IMR-90 (cell line): ENCODE measurements around the gene RBM5. TPM values are rescaled to one million over a fixed set of nuclear protein-coding genes. Genes with fewer than 3 reads are reported as not detected.

Experiments
- ATAC-seq: fragments of 200-7000 bp; cut with Tn5 transposase; 2 replicates; pipeline ENCODE4 v1.9.1; 2020; ENCODE audit warnings: low read depth, mild to moderate bottlenecking, moderate library complexity
- BruUV-seq: library from RNA; stranded (reverse); fragments of 400-500 nt; replicated peaks from 2 replicates; lab custom pipeline; 2021; lab: Mats Ljungman, UMichigan
- CTCF ChIA-PET: fragments of 300-600 bp; formaldehyde crosslinking; extraction: SDS; loops from one replicate; lab custom pipeline; 2021; ENCODE audit warnings: antibody characterized with exemption; lab: Yijun Ruan, JAX
- POLR2A ChIA-PET: fragments of 300-600 bp; sonication (Branson Sonifier 250); formaldehyde crosslinking; loops from one replicate; lab custom pipeline; 2022; ENCODE audit warnings: antibody characterized with exemption; ENCODE audit not compliant: unreplicated experiment; lab: Charles Lee
- DNase-seq: peaks from one replicate; pipeline ENCODE4 v3.0.0; 2013
- H2AFZ ChIP-seq: replicated peaks from 2 replicates; pipeline ENCODE3; 2013; ENCODE audit warnings: low read length, mild to moderate bottlenecking; ENCODE audit not compliant: poor library complexity
- H2AK5ac ChIP-seq: 2 replicates; pipeline ENCODE4 v1.6.1; 2013; ENCODE audit warnings: low read depth, low read length, inconsistent platforms
- H2AK9ac ChIP-seq: replicated peaks from 2 replicates; pipeline ENCODE3; 2013; ENCODE audit warnings: mild to moderate bottlenecking, low read depth, low read length, moderate library complexity; ENCODE audit not compliant: poor library complexity
- H2BK120ac ChIP-seq: 2 replicates; pipeline ENCODE4 v1.6.1; 2013; ENCODE audit warnings: low read depth, low read length, inconsistent platforms
- H2BK15ac ChIP-seq: 3 replicates; pipeline ENCODE4 v1.6.1; 2013; ENCODE audit warnings: low read depth, low read length, inconsistent platforms
- H2BK20ac ChIP-seq: 2 replicates; pipeline ENCODE4 v1.6.1; 2013; ENCODE audit warnings: low read depth, mild to moderate bottlenecking, inconsistent platforms, low read length, moderate library complexity
- H2BK5ac ChIP-seq: 2 replicates; pipeline ENCODE4 v1.6.1; 2013; ENCODE audit warnings: mild to moderate bottlenecking, low read depth, low read length, inconsistent platforms; ENCODE audit not compliant: poor library complexity, severe bottlenecking
- H3K14ac ChIP-seq: replicated peaks from 2 replicates; pipeline ENCODE4 v1.6.1; 2013; ENCODE audit warnings: low read depth, low read length, inconsistent platforms
- H3K18ac ChIP-seq: 2 replicates; pipeline ENCODE4 v1.6.1; 2013; ENCODE audit warnings: low read depth, low read length, control low read depth
- H3K23ac ChIP-seq: 2 replicates; pipeline ENCODE4 v1.6.1; 2013; ENCODE audit warnings: low read depth, low read length, inconsistent platforms
- H3K27ac ChIP-seq: 2 replicates; pipeline ENCODE4 v1.5.1; 2013; ENCODE audit warnings: mild to moderate bottlenecking, control low read depth, low read length; ENCODE audit not compliant: insufficient read depth
- H3K27me3 ChIP-seq: 2 replicates; pipeline ENCODE4 v1.6.1; 2013; ENCODE audit warnings: low read length; ENCODE audit not compliant: control insufficient read depth, insufficient read depth
- H3K36me3 ChIP-seq: 2 replicates; pipeline ENCODE4 v1.6.1; 2013; ENCODE audit warnings: low read length, mixed read lengths; ENCODE audit not compliant: control insufficient read depth, insufficient read depth
- H3K4ac ChIP-seq: 2 replicates; pipeline ENCODE4 v1.6.1; 2013; ENCODE audit warnings: low read depth, low read length, inconsistent platforms
- H3K4me1 ChIP-seq: 2 replicates; pipeline ENCODE4 v1.6.1; 2013; ENCODE audit warnings: low read length, mixed read lengths; ENCODE audit not compliant: control insufficient read depth, insufficient read depth
- H3K4me2 ChIP-seq: 2 replicates; pipeline ENCODE4 v1.6.1; 2013; ENCODE audit warnings: low read depth, mild to moderate bottlenecking, control low read depth, low read length, moderate library complexity
- H3K4me3 ChIP-seq: 2 replicates; pipeline ENCODE4 v1.5.1; 2013; ENCODE audit warnings: low read depth, mild to moderate bottlenecking, control low read depth, low read length, moderate library complexity; ENCODE audit not compliant: insufficient read depth
- H3K56ac ChIP-seq: 2 replicates; pipeline ENCODE4 v1.6.1; 2013; ENCODE audit warnings: low read length, inconsistent platforms; ENCODE audit not compliant: insufficient read depth; ENCODE audit errors: extremely low read depth
- H3K79me1 ChIP-seq, 2 experiments: 2 replicates each; pipeline ENCODE4 v1.6.1; 2013; ENCODE audit warnings: low read length in 2 of 2, inconsistent platforms in 1 of 2, low read depth in 1 of 2
- H3K9ac ChIP-seq: 2 replicates; pipeline ENCODE4 v1.6.1; 2013; ENCODE audit warnings: low read depth, low read length, control low read depth
- H3K9me1 ChIP-seq: 2 replicates; pipeline ENCODE4 v1.6.1; 2013; ENCODE audit warnings: low read length, inconsistent platforms; ENCODE audit not compliant: insufficient read depth
- H3K9me3 ChIP-seq: 2 replicates; pipeline ENCODE4 v1.6.1; 2013; ENCODE audit warnings: low read length; ENCODE audit not compliant: control insufficient read depth, insufficient read depth
- H4K20me1 ChIP-seq: 2 replicates; pipeline ENCODE4 v1.6.1; 2013; ENCODE audit warnings: low read length, inconsistent platforms; ENCODE audit not compliant: insufficient read depth
- H4K5ac ChIP-seq: 2 replicates; pipeline ENCODE4 v1.6.1; 2013; ENCODE audit warnings: mild to moderate bottlenecking, low read depth, low read length, control low read depth
- H4K8ac ChIP-seq, 2 experiments: 2 replicates each; pipeline ENCODE4 v1.6.1; 2013; ENCODE audit warnings: low read depth in 2 of 2, low read length in 2 of 2, control low read depth in 1 of 2, inconsistent platforms in 1 of 2
- H4K91ac ChIP-seq: 2 replicates; pipeline ENCODE4 v1.6.1; 2013; ENCODE audit warnings: low read depth, low read length, inconsistent platforms; ENCODE audit not compliant: insufficient read depth
- BHLHE40 ChIP-seq: fragments of 150-350 bp; IDR thresholded peaks from 2 replicates; pipeline ENCODE4 v1.6.1; 2016; ENCODE audit warnings: mild to moderate bottlenecking, low read depth, low read length
- CEBPB ChIP-seq: IDR thresholded peaks from 2 replicates; pipeline ENCODE4 v1.6.1; 2012; ENCODE audit warnings: low read depth, low read length, improper control_type of control experiment
- CTCF ChIP-seq: conservative IDR thresholded peaks from 2 replicates; pipeline ENCODE4 v1.5.1; 2012; ENCODE audit warnings: mild to moderate bottlenecking, low read depth, low read length, improper control_type of control experiment
- FOS ChIP-seq: fragments of 150-350 bp; IDR thresholded peaks from 2 replicates; pipeline ENCODE4 v1.6.1; 2016; ENCODE audit warnings: low read depth, low read length
- MXI1 ChIP-seq: IDR thresholded peaks from 2 replicates; pipeline ENCODE4 v1.6.1; 2012; ENCODE audit warnings: low read depth, mild to moderate bottlenecking, low read length, moderate library complexity, borderline replicate concordance
- POLR2A ChIP-seq: IDR thresholded peaks from 2 replicates; pipeline ENCODE4 v1.6.1; 2012; ENCODE audit warnings: mild to moderate bottlenecking, low read depth, low read length
- RFX5 ChIP-seq: IDR thresholded peaks from 2 replicates; pipeline ENCODE4 v1.8.0; 2012; ENCODE audit warnings: low read depth, mild to moderate bottlenecking, low read length, moderate library complexity
- SMC3 ChIP-seq: fragments of 150-350 bp; IDR thresholded peaks from 2 replicates; pipeline ENCODE4 v1.6.1; 2016; ENCODE audit warnings: low read depth, mild to moderate bottlenecking, antibody characterized with exemption, low read length, moderate library complexity
- WGBS, 2 experiments: methylation state at CpG; one replicate each; pipeline versions ENCODE4 v1.1.5 to v1.1.7; 2013; ENCODE audit warnings: missing lambda C conversion rate in 2 of 2; ENCODE audit not compliant: insufficient read length in 1 of 2; ENCODE audit errors: extremely low coverage in 2 of 2; 5-methylcytosine and 5-hydroxymethylcytosine counted together
- dilution Hi-C: fragments of 300-500 bp; cut with HindIII; formaldehyde crosslinking; loops from one replicate; pipeline ENCODE4 v1.14.3; 2018; ENCODE audit warnings: low sequenced_read_pairs; ENCODE audit not compliant: unreplicated experiment
- in situ Hi-C: fragments of 300-500 bp; cut with MboI; formaldehyde crosslinking; loops from 3 replicates; pipeline ENCODE4 v1.14.3; 2019; ENCODE audit warnings: low sequenced_read_pairs, inconsistent platforms, mixed read lengths
- intact Hi-C: fragments of 100-400 bp; cut with micrococcal nuclease; formaldehyde crosslinking; loops from 2 replicates; pipeline ENCODE4 v1.10.0; 2022
- polyA plus RNA-seq, 3 experiments: library from polyadenylated mRNA; depleted of rRNA; stranded (reverse); fragments of >200 nt; gene quantifications; 2 replicates each; pipeline ENCODE4 v1.2.3, GENCODE V29; 2012; ENCODE audit warnings: low replicate concordance in 1 of 3
- total RNA-seq: library from RNA; depleted of rRNA; stranded (reverse); fragments of >200 nt; gene quantifications from 2 replicates; pipeline ENCODE4 v1.2.3, GENCODE V29; 2012

Gene RBM5
- total and polyA plus RNA-seq, 2 of the 4 experiments (the other 2 are of a cell fraction): 121 to 155 TPM

DNA sequence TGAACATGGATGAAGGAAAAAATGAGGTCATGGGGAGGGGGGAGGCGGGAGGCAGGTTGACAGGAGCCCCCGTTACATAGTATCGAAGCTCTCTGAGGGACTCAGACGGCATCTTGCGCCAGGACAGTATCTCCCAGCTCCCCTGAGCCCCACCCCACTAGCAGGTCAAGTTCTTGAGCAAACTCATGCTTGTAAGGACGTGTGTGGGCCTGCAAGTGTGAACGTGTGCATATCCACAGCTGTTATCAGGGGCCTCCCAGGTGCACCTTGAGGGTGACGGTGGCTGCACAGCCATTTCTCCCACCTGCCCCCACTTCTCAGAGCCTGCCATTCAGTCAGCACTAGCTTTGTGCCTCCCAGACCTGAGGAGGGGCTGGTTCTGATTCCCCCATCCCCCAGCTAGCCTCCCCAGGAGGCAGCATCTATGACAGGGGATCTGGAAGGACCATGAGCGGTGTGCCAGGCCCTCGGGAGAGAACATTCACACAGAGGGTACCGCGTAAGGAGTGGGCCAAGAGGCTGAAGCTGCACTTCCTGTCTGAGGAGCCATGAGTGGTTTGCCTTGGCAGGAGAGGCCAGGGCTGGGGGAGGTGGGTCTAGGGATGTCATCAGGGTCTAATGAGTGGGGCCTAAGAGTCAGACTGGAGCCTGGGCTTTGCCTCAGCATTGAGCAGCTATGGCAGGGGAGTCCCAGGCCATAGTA is 69.3 kb downstream of the RBM5 start:
- Histone ChIP-seq H4K5ac (peak overlapping the region; percentile 13), H4K8ac (peak overlapping the region in 1 of 2 experiments; percentile 27; a peak in 2 of 4 replicates), H3K56ac (no peak overlapping the region; the same call in 1 of the 2 replicates), H3K9me1 (peaks cover 5% of the 10 kb centered on the region; the same call in 1 of the 2 replicates), H2AK9ac (peak overlapping the region; percentile 88), H3K18ac (no peak overlapping the region; the same call in 1 of the 2 replicates), H3K4me3 (no peak overlapping the region), H3K4me2 (no peak overlapping the region), H2AK5ac (peak overlapping the region; percentile 90), H2BK120ac (peak overlapping the region; percentile 61; the same call in 1 of the 2 replicates), H3K79me1 (peaks cover 8 to 56% of the 10 kb centered on the region in 2 experiments; a peak in 3 of 4 replicates), H3K4me1 (peaks cover 29% of the 10 kb centered on the region), H4K91ac (peak overlapping the region; percentile 31), H2AFZ (peak overlapping the region; percentile 92), H3K36me3 (peaks cover 14% of the 10 kb centered on the region; the same call in 1 of the 2 replicates), H2BK20ac (peak overlapping the region; percentile 3; the same call in 1 of the 2 replicates), H3K27ac (peak overlapping the region; percentile 6; the same call in 1 of the 2 replicates), H2BK5ac (peak overlapping the region; percentile 30), H3K27me3 (peaks cover 7% of the 10 kb centered on the region; the same call in 1 of the 2 replicates), H3K9ac (no peak overlapping the region), H3K14ac (peak overlapping the region; percentile 65), H3K9me3 (no peaks in the 10 kb centered on the region), H2BK15ac (no peak overlapping the region; the same call in 2 of the 3 replicates), H3K4ac (peak overlapping the region; percentile 98), H4K20me1 (0 out of 2 replicates have a peak, but pooled peaks cover 4% of the 10 kb centered on the region), H3K23ac (no peak overlapping the region)
- ATAC-seq: no peak
- TF ChIP-seq SMC3: no peak
- no peak for TF ChIP-seq RFX5
- no peak for TF ChIP-seq BHLHE40
- TF ChIP-seq FOS: no peak
- TF ChIP-seq CEBPB: no peak
- TF ChIP-seq POLR2A: no peak
- no peak for TF ChIP-seq MXI1
- no peak for TF ChIP-seq CTCF
- DNase-seq: peak; percentile 44
- WGBS, 2 experiments: 100% methylated on average over 2 of the region's 12 CpGs; no CpG with 5 or more reads in 1 of the 2 experiments
- dilution Hi-C loops: no loop called here
- in situ Hi-C loops: no loop called here
- ChIA-PET POLR2A (no interaction called here), CTCF (interaction anchor here (2.4 kb wide), 1 partner anchor 31 kb away, joined by 6 read pairs; no protein-coding TSS in a partner anchor)
- intact Hi-C loops: no loop called here
- BruUV-seq: no TSS peak
